Parathyroid adenoma (tissue), 2 donors: ENCODE measurements around the gene RPL27A.

ENCODE experiments used
- H2AFZ ChIP-seq: fragments of 300-600 bp; sonication (generic); one replicate; pipeline ENCODE4 v1.7.0; 2017; ENCODE audit warnings: antibody characterized with exemption, mild to moderate bottlenecking
- H3K27ac ChIP-seq: fragments of 300-600 bp; sonication (generic); one replicate; pipeline ENCODE4 v1.7.0; 2017
- H3K27me3 ChIP-seq: fragments of 300-600 bp; sonication (generic); one replicate; pipeline ENCODE4 v1.7.0; 2017; ENCODE audit warnings: low read length; ENCODE audit not compliant: control insufficient read depth, insufficient read depth
- H3K36me3 ChIP-seq: fragments of 300-600 bp; sonication (generic); one replicate; pipeline ENCODE4 v1.7.0; 2017; ENCODE audit warnings: low read length; ENCODE audit not compliant: control insufficient read depth, insufficient read depth
- H3K4me1 ChIP-seq: fragments of 300-600 bp; sonication (generic); one replicate; pipeline ENCODE4 v1.7.0; 2017; ENCODE audit warnings: control low read depth
- H3K4me2 ChIP-seq: fragments of 300-600 bp; sonication (generic); one replicate; pipeline ENCODE4 v1.7.0; 2017; ENCODE audit warnings: low read length
- H3K4me3 ChIP-seq: fragments of 300-600 bp; sonication (generic); one replicate; pipeline ENCODE4 v1.7.0; 2017; ENCODE audit warnings: low read depth, low read length
- H3K79me2 ChIP-seq: fragments of 300-600 bp; sonication (generic); one replicate; pipeline ENCODE4 v1.7.0; 2017; ENCODE audit warnings: control low read depth
- H3K9ac ChIP-seq: fragments of 300-600 bp; sonication (generic); one replicate; pipeline ENCODE4 v1.7.0; 2017; ENCODE audit warnings: mild to moderate bottlenecking
- H3K9me3 ChIP-seq: fragments of 300-600 bp; sonication (generic); one replicate; pipeline ENCODE4 v1.7.0; 2017; ENCODE audit warnings: low read length; ENCODE audit not compliant: control insufficient read depth
- CTCF ChIP-seq: fragments of 300-600 bp; sonication (generic); IDR thresholded peaks from one replicate; pipeline ENCODE4 v1.7.0; 2017; ENCODE audit warnings: antibody characterized with exemption, mild to moderate bottlenecking
- donor health status: primary hyperparathyroidism.

Gene RPL27A

GRCh38 chr11:8682303-8683114 is at the start of gene RPL27A, which contains the start of gene TRIM66:
TSS of gene RPL27A (plus strand) at chr11:8682792. CDS start at chr11:8682814, 22 bp downstream.
TSS of gene TRIM66 (minus strand) at chr11:8682665. CDS start at chr11:8672274, 10,391 bp downstream.
- peak within 1 kb of the TSS; percentile 89 for H3K27ac ChIP-seq
- peaks cover 10% of the 10 kb centered on the region for H3K79me2 ChIP-seq
- peak; percentile 8 for TF ChIP-seq CTCF
- H3K9me3 ChIP-seq, result no peaks in the 10 kb centered on the region
- peaks cover 3% of the 10 kb centered on the region for H3K4me1 ChIP-seq
- H3K4me3 ChIP-seq, result peak within 1 kb of the TSS; percentile 94
- H3K9ac ChIP-seq, result peak within 1 kb of the TSS; percentile 91
- no peaks in the 10 kb centered on the region for H3K27me3 ChIP-seq
- no peaks in the 10 kb centered on the region for H3K36me3 ChIP-seq
- H2AFZ ChIP-seq, result peak within 1 kb of the TSS; percentile 89
- H3K4me2 ChIP-seq, result peak within 1 kb of the TSS; percentile 97

GRCh38 chr11:8634498-8634897 is 48.1 kb upstream of the RPL27A start:
- no peak overlapping the region for H3K4me3 ChIP-seq
- no peak overlapping the region for H2AFZ ChIP-seq
- H3K4me1 ChIP-seq, result no peaks in the 10 kb centered on the region
- no peaks in the 10 kb centered on the region for H3K9me3 ChIP-seq
- no peaks in the 10 kb centered on the region for H3K27me3 ChIP-seq
- H3K4me2 ChIP-seq, result no peak overlapping the region
- H3K9ac ChIP-seq, result no peak overlapping the region
- TF ChIP-seq CTCF, result no peak
- no peak overlapping the region for H3K27ac ChIP-seq
- H3K36me3 ChIP-seq, result no peaks in the 10 kb centered on the region
- H3K79me2 ChIP-seq, result no peaks in the 10 kb centered on the region

GRCh38 chr11:8636127-8636526 is 46.5 kb upstream of the RPL27A start:
- Histone ChIP-seq H3K4me2 (no peak overlapping the region), H3K27me3 (no peaks in the 10 kb centered on the region), H3K4me3 (no peak overlapping the region), H3K27ac (no peak overlapping the region), H3K9ac (no peak overlapping the region), H3K9me3 (no peaks in the 10 kb centered on the region), H3K4me1 (no peaks in the 10 kb centered on the region), H3K79me2 (no peaks in the 10 kb centered on the region), H2AFZ (no peak overlapping the region), H3K36me3 (no peaks in the 10 kb centered on the region)
- no peak for TF ChIP-seq CTCF

GRCh38 chr11:8638300-8638699 is 44.3 kb upstream of the RPL27A start:
- Histone ChIP-seq H3K27me3 (no peaks in the 10 kb centered on the region), H3K9ac (no peak overlapping the region), H3K4me3 (no peak overlapping the region), H3K4me1 (no peaks in the 10 kb centered on the region), H3K36me3 (no peaks in the 10 kb centered on the region), H3K4me2 (no peak overlapping the region), H3K79me2 (no peaks in the 10 kb centered on the region), H3K9me3 (no peaks in the 10 kb centered on the region), H2AFZ (no peak overlapping the region), H3K27ac (no peak overlapping the region)
- no peak for TF ChIP-seq CTCF

- Histone ChIP-seq H3K9ac (no peak overlapping the region), H3K9me3 (no peaks in the 10 kb centered on the region), H3K4me2 (no peak overlapping the region), H3K79me2 (no peaks in the 10 kb centered on the region), H3K27ac (no peak overlapping the region), H3K4me3 (no peak overlapping the region), H2AFZ (no peak overlapping the region), H3K36me3 (no peaks in the 10 kb centered on the region), H3K27me3 (no peaks in the 10 kb centered on the region), H3K4me1 (no peaks in the 10 kb centered on the region)
- no peak for TF ChIP-seq CTCF
Observed at GRCh38 chr11:8639655-8640054, 42.9 kb upstream of the RPL27A start.
